Liver (tissue), 9 donors: ENCODE data around the gene RPTOR. TPM values are rescaled to one million over a fixed set of nuclear protein-coding genes. Genes with fewer than 3 reads are reported as not detected.
A peak's percentile ranks its signal among the peaks of the same experiment; 100 is the strongest.

Experiments used
- DNase-seq: peaks from one replicate; pipeline ENCODE4 v3.0.0-alpha.2; 2017; ENCODE audit warnings: low spot score
- H3K27ac ChIP-seq, 2 donors: one replicate each; pipeline ENCODE4 v1.7.0; 2013; ENCODE audit warnings: inconsistent platforms in 2 of 2, low read length in 2 of 2, control low read depth in 1 of 2, low read depth in 1 of 2, mild to moderate bottlenecking in 1 of 2
- H3K27me3 ChIP-seq, 4 donors: one replicate each; pipeline versions ENCODE4 v1.6.1 to v1.7.0; 2013; ENCODE audit warnings: low read length in 3 of 4, inconsistent platforms in 1 of 4, mild to moderate bottlenecking in 1 of 4, moderate library complexity in 1 of 4; ENCODE audit not compliant: control insufficient read depth in 4 of 4, insufficient read depth in 4 of 4
- H3K36me3 ChIP-seq, 4 donors: one replicate each; pipeline versions ENCODE4 v1.6.1 to v1.7.0; 2013; ENCODE audit warnings: low read length in 3 of 4, mild to moderate bottlenecking in 3 of 4, low read depth in 1 of 4, moderate library complexity in 1 of 4; ENCODE audit not compliant: control insufficient read depth in 4 of 4, insufficient read depth in 3 of 4
- H3K4me1 ChIP-seq, 4 donors: one replicate each; pipeline versions ENCODE4 v1.6.1 to v1.7.0; 2013; ENCODE audit warnings: low read length in 3 of 4, mild to moderate bottlenecking in 3 of 4, moderate library complexity in 1 of 4; ENCODE audit not compliant: control insufficient read depth in 4 of 4, insufficient read depth in 4 of 4
- H3K4me3 ChIP-seq, 3 donors: one replicate each; pipeline versions ENCODE4 v1.6.1 to v1.7.0; 2013; ENCODE audit warnings: low read length in 3 of 3, control low read depth in 1 of 3, low read depth in 1 of 3, mild to moderate bottlenecking in 1 of 3
- H3K9ac ChIP-seq, 2 donors: one replicate each; pipeline ENCODE4 v1.7.0; 2013; ENCODE audit warnings: low read length in 2 of 2, mild to moderate bottlenecking in 2 of 2, moderate library complexity in 2 of 2, control low read depth in 1 of 2, low read depth in 1 of 2
- H3K9me3 ChIP-seq, 4 donors: one replicate each; pipeline versions ENCODE4 v1.6.1 to v1.7.0; 2013; ENCODE audit warnings: low read length in 3 of 4; ENCODE audit not compliant: control insufficient read depth in 4 of 4
- EGR1 ChIP-seq, 2 donors: IDR thresholded peaks; 2 replicates each; pipeline ENCODE4 v1.6.1; 2016 to 2018; ENCODE audit warnings: antibody characterized with exemption in 2 of 2, low read depth in 2 of 2
- FOXA1 ChIP-seq: IDR thresholded peaks from 2 replicates; pipeline ENCODE4 v1.6.1; 2016; ENCODE audit warnings: antibody characterized with exemption
- FOXA2 ChIP-seq: IDR thresholded peaks from 2 replicates; pipeline ENCODE4 v1.6.1; 2016; ENCODE audit warnings: antibody characterized with exemption
- JUND ChIP-seq, 2 donors: IDR thresholded peaks; 2 replicates each; pipeline ENCODE4 v1.6.1; 2016; ENCODE audit warnings: antibody characterized with exemption in 2 of 2
- MAX ChIP-seq: IDR thresholded peaks from 2 replicates; pipeline ENCODE4 v1.6.1; 2016; ENCODE audit warnings: antibody characterized with exemption
- NR2F2 ChIP-seq: IDR thresholded peaks from 2 replicates; pipeline ENCODE4 v1.6.1; 2016; ENCODE audit warnings: antibody characterized with exemption
- RAD21 ChIP-seq, 2 donors: IDR thresholded peaks; 2 replicates each; pipeline ENCODE4 v1.6.1; 2016; ENCODE audit warnings: antibody characterized with exemption in 2 of 2, mild to moderate bottlenecking in 2 of 2
- RXRA ChIP-seq, 2 donors: IDR thresholded peaks; 2 replicates each; pipeline ENCODE4 v1.6.1; 2017 to 2018; ENCODE audit warnings: antibody characterized with exemption in 2 of 2, mild to moderate bottlenecking in 1 of 2
- TAF1 ChIP-seq: conservative IDR thresholded peaks from 2 replicates; pipeline ENCODE4 v1.6.1; 2016; ENCODE audit warnings: antibody characterized with exemption, mild to moderate bottlenecking
- YY1 ChIP-seq: IDR thresholded peaks from 2 replicates; pipeline ENCODE4 v1.6.1; 2016; ENCODE audit warnings: antibody characterized with exemption, mild to moderate bottlenecking
- ZBTB33 ChIP-seq: IDR thresholded peaks from 2 replicates; pipeline ENCODE4 v1.6.1; 2016; ENCODE audit warnings: antibody characterized with exemption
- WGBS: extraction: QIAGEN DNeasy Blood & Tissue Kit; methylation state at CpG from one replicate; pipeline ENCODE4 v1.1.7; 2013; 5-methylcytosine and 5-hydroxymethylcytosine counted together
- polyA plus RNA-seq, 2 donors: library from polyadenylated mRNA; stranded (reverse) in 1 of 2; unstranded in 1 of 2; fragments of 200-250 nt in 1 of 2; fragments of >200 nt in 1 of 2; fragmentation: Nextera tagmentation in 1 of 2; extraction: Ambion mirVana in 1 of 2; gene quantifications; one replicate each; pipeline versions ENCODE4 v1.2.1 to v1.2.3, GENCODE V29; 2013 to 2015
- total RNA-seq, 2 donors: library from RNA; depleted of rRNA; stranded (reverse); fragments of >200 nt; gene quantifications; one replicate each; pipeline ENCODE4 v1.2.3, GENCODE V29; 2014
- donor health status: healthy.
- donor health status: healthy.
- donor health status: healthy.
- donor health status: healthy.
- donor health status: healthy.

RPTOR gene
- total and polyA plus RNA-seq, 4 donors = 4.8 to 25.4 (median 11.6) TPM

- Histone ChIP-seq H3K4me1 (peaks cover 0 to 3% (median 0%) of the 10 kb centered on the region in 4 donors), H3K4me3 (no peak overlapping the region), H3K9ac (no peak overlapping the region), H3K27me3 (no peaks in the 10 kb centered on the region), H3K36me3 (peaks cover 0 to 9% (median under 1%) of the 10 kb centered on the region in 4 donors), H3K27ac (peak overlapping the region in 1 of 2 donors; percentile 13), H3K9me3 (no peaks in the 10 kb centered on the region)
- TF ChIP-seq TAF1 (no peak), NR2F2 (peak; percentile 2)
- DNase-seq = no peak
- WGBS = 71% methylated on average over 19 of the region's 19 CpGs
Measured at GRCh38 chr17:80780381-80781198, 236.0 kb downstream of the RPTOR start.

GRCh38 chr17:80781211-80781610, 236.6 kb downstream of the RPTOR start:
- H3K9me3 ChIP-seq = no peaks in the 10 kb centered on the region
- no peak overlapping the region for H3K9ac ChIP-seq
- no peaks in the 10 kb centered on the region for H3K27me3 ChIP-seq
- no peak overlapping the region for H3K4me3 ChIP-seq
- TF ChIP-seq FOXA1 (no peak), JUND (IDR thresholded peaks at IDR 0.05) (no peak), ZBTB33 (no peak), TAF1 (no peak), YY1 (no peak), EGR1 (IDR thresholded peaks at IDR 0.05; ENCODE audit: low read depth in 2 of 2) (no peak), FOXA2 (no peak), RXRA (IDR thresholded peaks at IDR 0.05) (no peak), RAD21 (IDR thresholded peaks at IDR 0.05) (no peak), MAX (no peak)
- 85% methylated on average over 13 of the region's 13 CpGs for WGBS
- H3K27ac ChIP-seq = peak overlapping the region in 1 of 2 donors; percentile 13
- H3K36me3 ChIP-seq = peaks cover 0 to 9% (median under 1%) of the 10 kb centered on the region in 4 donors
- DNase-seq = no peak
- H3K4me1 ChIP-seq = peaks cover 0 to 3% (median 0%) of the 10 kb centered on the region in 4 donors

GRCh38 chr17:80781807-80782277, 237.2 kb downstream of the RPTOR start:
- H3K9ac ChIP-seq = no peak overlapping the region
- no peak for TF ChIP-seq NR2F2
- H3K27me3 ChIP-seq = no peaks in the 10 kb centered on the region
- peaks cover 0 to 3% (median 0%) of the 10 kb centered on the region in 4 donors for H3K4me1 ChIP-seq
- 84% methylated on average over 14 of the region's 14 CpGs for WGBS
- no peaks in the 10 kb centered on the region for H3K9me3 ChIP-seq
- no peak for DNase-seq
- peaks cover 0 to 9% (median under 1%) of the 10 kb centered on the region in 4 donors for H3K36me3 ChIP-seq
- no peak overlapping the region for H3K4me3 ChIP-seq
- H3K27ac ChIP-seq = no peak overlapping the region
